ENCODE measurements around the gene NCBP3.
"Not testable (repeated sequence)": the region's sequence is repeated elsewhere in the genome, so short reads cannot be mapped to it uniquely, and the experiment has no call there.

NCBP3 gene

GRCh38 chr17:3809135-3809534, 36.9 kb downstream of the NCBP3 start:
- DNase-seq: no peak

- no peak for DNase-seq
These were observed 37.3 kb downstream of the NCBP3 start for GRCh38 chr17:3808701-3809100.

GRCh38 chr17:3805581-3805980, 40.5 kb downstream of the NCBP3 start:
- DNase-seq: no peak

GRCh38 chr17:3804503-3804931, 41.5 kb downstream of the NCBP3 start:
- DNase-seq: no peak

- no peak for DNase-seq
These were observed 42.8 kb downstream of the NCBP3 start for GRCh38 chr17:3803308-3803640.

- DNase-seq: no peak
These were observed 43.4 kb downstream of the NCBP3 start for GRCh38 chr17:3802461-3803307.

- DNase-seq: no peak
These were observed 44.3 kb downstream of the NCBP3 start for GRCh38 chr17:3801792-3802191.

GRCh38 chr17:3801347-3801746, 44.7 kb downstream of the NCBP3 start:
- DNase-seq: no peak

- no peak for DNase-seq
These were observed 45.4 kb downstream of the NCBP3 start, which contains the start of gene ITGAE for GRCh38 chr17:3800362-3801271. TSS of gene ITGAE (minus strand) at chr17:3801188. CDS start at chr17:3801144, 44 bp downstream.

- no peak for DNase-seq
These were observed 46.7 kb downstream of the NCBP3 start for GRCh38 chr17:3799181-3799945.

- DNase-seq: no peak
These were observed 47.5 kb downstream of the NCBP3 start for GRCh38 chr17:3798273-3799180.

- no peak for DNase-seq
These were observed 49.2 kb downstream of the NCBP3 start for GRCh38 chr17:3796822-3797170.

GRCh38 chr17:3796110-3796821, 49.8 kb downstream of the NCBP3 start:
- DNase-seq: peak; percentile 81

GRCh38 chr17:3795390-3796102, 50.5 kb downstream of the NCBP3 start:
- DNase-seq: peak; percentile 13

GRCh38 chr17:3794557-3795389, 51.3 kb downstream of the NCBP3 start:
- DNase-seq: peak; percentile 63

- DNase-seq: not testable (repeated sequence)
These were observed 51.9 kb downstream of the NCBP3 start for GRCh38 chr17:3794152-3794551.

GRCh38 chr17:3793258-3793657, 52.8 kb downstream of the NCBP3 start:
- not testable (repeated sequence) for DNase-seq

- no peak for DNase-seq
These were observed 53.6 kb downstream of the NCBP3 start for GRCh38 chr17:3792481-3792880.

- peak; percentile 60 for DNase-seq
These were observed 57.8 kb downstream of the NCBP3 start for GRCh38 chr17:3788200-3788599.

- DNase-seq: not testable (repeated sequence)
These were observed 60.7 kb downstream of the NCBP3 start for GRCh38 chr17:3785323-3785722.
